ENCODE measurements around the gene LIN52.

LIN52 gene

DNA sequence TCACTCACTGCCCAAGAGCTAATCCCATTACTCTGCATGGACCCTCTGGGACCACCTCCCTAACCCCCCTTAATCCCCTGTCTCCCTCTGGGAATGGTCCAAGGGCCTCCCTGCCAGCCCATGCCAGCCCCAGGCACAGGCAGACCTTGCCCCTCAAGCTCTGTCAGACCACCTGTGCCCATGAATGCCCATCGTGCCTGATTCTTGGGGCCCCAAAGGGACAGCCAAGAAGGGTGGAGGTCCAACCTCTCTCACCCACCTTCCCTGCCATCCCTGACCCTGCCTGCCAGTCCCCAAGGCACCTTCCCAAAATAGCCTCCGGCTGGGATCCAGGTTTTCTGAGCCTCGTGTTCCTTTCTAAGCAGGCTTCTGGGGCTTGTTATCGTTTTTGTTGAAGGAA, 133.7 kb downstream of the LIN52 start:
- TF ChIP-seq CTCF (IDR thresholded peaks at IDR 0.05; ENCODE audit: low read depth, low read length): no peak
- in situ Hi-C loops (cut with HindIII; ENCODE audit: low sequenced_read_pairs): no loop called here
- no peak for DNase-seq (ENCODE audit: low read depth, low spot score)
- H3K4me3 ChIP-seq (ENCODE audit: low read depth, low read length): no peak overlapping the region

DNA sequence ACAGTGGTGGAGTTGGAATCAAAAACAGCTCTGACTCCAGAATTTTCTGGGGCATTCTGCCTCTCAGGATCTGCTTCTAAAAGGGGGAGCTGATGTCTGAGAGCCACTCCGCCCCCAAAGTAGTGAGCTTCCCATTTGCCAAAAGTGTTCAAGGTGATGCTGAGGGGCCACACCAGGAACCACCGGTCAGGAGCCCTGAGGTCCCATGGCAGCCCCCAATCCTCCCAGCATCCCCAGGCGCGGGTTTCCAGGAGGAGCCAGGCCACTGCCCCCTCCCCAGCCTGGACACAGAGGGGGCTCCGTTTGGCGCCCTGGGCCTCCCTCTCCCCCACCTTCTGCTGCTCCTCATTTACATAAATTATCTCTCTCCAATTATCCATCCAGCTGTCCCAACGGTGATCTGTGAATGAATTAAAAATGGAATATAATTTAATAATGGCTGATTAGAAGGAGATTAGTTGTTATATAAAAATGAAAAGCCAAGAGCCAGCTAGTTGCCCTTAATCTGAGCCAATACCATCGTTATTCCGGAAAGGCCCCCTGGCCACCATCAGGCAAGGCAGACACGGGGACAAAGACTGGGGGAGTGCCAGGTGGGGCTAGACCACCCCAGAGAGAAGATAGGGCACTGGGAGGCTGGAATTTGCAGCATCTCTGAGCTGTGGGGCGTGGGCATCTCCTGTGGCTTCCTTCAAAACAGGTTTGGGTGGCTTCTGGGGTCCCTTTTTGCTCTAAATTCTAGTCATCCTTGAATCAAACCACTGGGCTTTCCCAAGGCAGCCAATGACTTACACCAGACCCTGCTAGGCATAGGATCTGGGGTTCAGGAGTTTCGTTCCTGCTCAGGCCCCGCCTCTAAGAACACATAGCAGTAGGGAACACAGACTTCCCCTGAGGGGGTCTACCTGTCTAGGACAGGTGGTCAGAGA, 134.8 kb downstream of the LIN52 start:
- H3K4me3 ChIP-seq (ENCODE audit: low read depth, low read length): no peak overlapping the region
- in situ Hi-C loops (cut with HindIII; ENCODE audit: low sequenced_read_pairs): no loop called here
- no peak for TF ChIP-seq CTCF (IDR thresholded peaks at IDR 0.05; ENCODE audit: low read depth, low read length)
- DNase-seq (ENCODE audit: low read depth, low spot score): no peak

- H3K4me3 ChIP-seq (ENCODE audit: low read depth, low read length): no peak overlapping the region
- no peak for DNase-seq (ENCODE audit: low read depth, low spot score)
- in situ Hi-C loops (cut with HindIII; ENCODE audit: low sequenced_read_pairs): no loop called here
- TF ChIP-seq CTCF (IDR thresholded peaks at IDR 0.05; ENCODE audit: low read depth, low read length): no peak
Measured at GRCh38 chr14:74220991-74221390, 136.2 kb downstream of the LIN52 start.

GRCh38 chr14:74221741-74222140, 137.0 kb downstream of the LIN52 start:
- in situ Hi-C loops (cut with HindIII; ENCODE audit: low sequenced_read_pairs): no loop called here
- no peak overlapping the region for H3K4me3 ChIP-seq (ENCODE audit: low read depth, low read length)
- no peak for DNase-seq (ENCODE audit: low read depth, low spot score)
- TF ChIP-seq CTCF (IDR thresholded peaks at IDR 0.05; ENCODE audit: low read depth, low read length): no peak

DNA sequence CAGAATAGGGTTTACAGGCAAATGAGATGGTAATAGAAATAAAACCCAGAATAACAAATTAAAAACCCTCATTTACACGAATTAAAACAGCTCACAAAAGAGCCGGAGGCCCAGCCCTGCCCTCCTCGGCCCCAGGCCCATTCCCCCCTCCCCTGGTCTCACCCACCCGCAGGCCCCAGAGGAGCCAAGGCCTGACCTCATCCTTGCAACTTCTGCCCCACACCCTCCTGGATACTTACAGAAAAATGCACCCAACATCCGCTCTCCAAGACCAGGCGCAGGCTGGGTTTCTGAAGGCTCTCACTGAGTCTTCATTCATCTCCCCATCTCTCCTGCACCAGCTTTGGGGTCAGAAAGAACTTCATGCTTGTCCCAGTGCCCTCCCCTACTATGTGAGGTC, 138.3 kb downstream of the LIN52 start:
- no peak overlapping the region for H3K4me3 ChIP-seq (ENCODE audit: low read depth, low read length)
- in situ Hi-C loops (cut with HindIII; ENCODE audit: low sequenced_read_pairs): no loop called here
- TF ChIP-seq CTCF (IDR thresholded peaks at IDR 0.05; ENCODE audit: low read depth, low read length): no peak
- DNase-seq (ENCODE audit: low read depth, low spot score): no peak

GRCh38 chr14:74231784-74232183, 147.0 kb downstream of the LIN52 start:
- in situ Hi-C loops (cut with HindIII; ENCODE audit: low sequenced_read_pairs): no loop called here
- no peak overlapping the region for H3K4me3 ChIP-seq (ENCODE audit: low read depth, low read length)
- no peak for TF ChIP-seq CTCF (IDR thresholded peaks at IDR 0.05; ENCODE audit: low read depth, low read length)
- no peak for DNase-seq (ENCODE audit: low read depth, low spot score)

Measured in astrocyte of the spinal cord (primary cell).